Liver (tissue), 9 donors: ENCODE data around the gene LY6G6F. TPM values are rescaled to one million over a fixed set of nuclear protein-coding genes. Genes with fewer than 3 reads are reported as not detected.

Experiments
- DNase-seq: peaks from one replicate; pipeline ENCODE4 v3.0.0-alpha.2; 2017; ENCODE audit warnings: low spot score
- H3K27ac ChIP-seq, 2 donors: one replicate each; pipeline ENCODE4 v1.7.0; 2013; ENCODE audit warnings: inconsistent platforms in 2 of 2, low read length in 2 of 2, control low read depth in 1 of 2, low read depth in 1 of 2, mild to moderate bottlenecking in 1 of 2
- H3K27me3 ChIP-seq, 4 donors: one replicate each; pipeline versions ENCODE4 v1.6.1 to v1.7.0; 2013; ENCODE audit warnings: low read length in 3 of 4, inconsistent platforms in 1 of 4, mild to moderate bottlenecking in 1 of 4, moderate library complexity in 1 of 4; ENCODE audit not compliant: control insufficient read depth in 4 of 4, insufficient read depth in 4 of 4
- H3K36me3 ChIP-seq, 4 donors: one replicate each; pipeline versions ENCODE4 v1.6.1 to v1.7.0; 2013; ENCODE audit warnings: low read length in 3 of 4, mild to moderate bottlenecking in 3 of 4, low read depth in 1 of 4, moderate library complexity in 1 of 4; ENCODE audit not compliant: control insufficient read depth in 4 of 4, insufficient read depth in 3 of 4
- H3K4me1 ChIP-seq, 4 donors: one replicate each; pipeline versions ENCODE4 v1.6.1 to v1.7.0; 2013; ENCODE audit warnings: low read length in 3 of 4, mild to moderate bottlenecking in 3 of 4, moderate library complexity in 1 of 4; ENCODE audit not compliant: control insufficient read depth in 4 of 4, insufficient read depth in 4 of 4
- H3K4me3 ChIP-seq, 3 donors: one replicate each; pipeline versions ENCODE4 v1.6.1 to v1.7.0; 2013; ENCODE audit warnings: low read length in 3 of 3, control low read depth in 1 of 3, low read depth in 1 of 3, mild to moderate bottlenecking in 1 of 3
- H3K9ac ChIP-seq, 2 donors: one replicate each; pipeline ENCODE4 v1.7.0; 2013; ENCODE audit warnings: low read length in 2 of 2, mild to moderate bottlenecking in 2 of 2, moderate library complexity in 2 of 2, control low read depth in 1 of 2, low read depth in 1 of 2
- H3K9me3 ChIP-seq, 4 donors: one replicate each; pipeline versions ENCODE4 v1.6.1 to v1.7.0; 2013; ENCODE audit warnings: low read length in 3 of 4; ENCODE audit not compliant: control insufficient read depth in 4 of 4
- EGR1 ChIP-seq, 2 donors: IDR thresholded peaks; 2 replicates each; pipeline ENCODE4 v1.6.1; 2016 to 2018; ENCODE audit warnings: antibody characterized with exemption in 2 of 2, low read depth in 2 of 2
- FOXA1 ChIP-seq: IDR thresholded peaks from 2 replicates; pipeline ENCODE4 v1.6.1; 2016; ENCODE audit warnings: antibody characterized with exemption
- GABPA ChIP-seq, 2 donors: IDR thresholded peaks in 1 of 2; conservative IDR thresholded peaks in 1 of 2; 2 replicates each; pipeline ENCODE4 v1.6.1; 2016; ENCODE audit warnings: antibody characterized with exemption in 2 of 2, mild to moderate bottlenecking in 1 of 2, moderate library complexity in 1 of 2
- HNF4A ChIP-seq, 2 donors: conservative IDR thresholded peaks; 2 replicates each; pipeline ENCODE4 v1.6.1; 2016; ENCODE audit warnings: antibody characterized with exemption in 2 of 2, mild to moderate bottlenecking in 2 of 2
- HNF4G ChIP-seq: IDR thresholded peaks from 2 replicates; pipeline ENCODE4 v1.6.1; 2016; ENCODE audit warnings: antibody characterized with exemption
- JUND ChIP-seq, 2 donors: IDR thresholded peaks; 2 replicates each; pipeline ENCODE4 v1.6.1; 2016; ENCODE audit warnings: antibody characterized with exemption in 2 of 2
- MAX ChIP-seq: IDR thresholded peaks from 2 replicates; pipeline ENCODE4 v1.6.1; 2016; ENCODE audit warnings: antibody characterized with exemption
- NR2F2 ChIP-seq: IDR thresholded peaks from 2 replicates; pipeline ENCODE4 v1.6.1; 2016; ENCODE audit warnings: antibody characterized with exemption
- RAD21 ChIP-seq, 2 donors: IDR thresholded peaks; 2 replicates each; pipeline ENCODE4 v1.6.1; 2016; ENCODE audit warnings: antibody characterized with exemption in 2 of 2, mild to moderate bottlenecking in 2 of 2
- RXRA ChIP-seq, 2 donors: IDR thresholded peaks; 2 replicates each; pipeline ENCODE4 v1.6.1; 2017 to 2018; ENCODE audit warnings: antibody characterized with exemption in 2 of 2, mild to moderate bottlenecking in 1 of 2
- SP1 ChIP-seq: IDR thresholded peaks from 2 replicates; pipeline ENCODE4 v1.6.1; 2018; ENCODE audit warnings: antibody characterized with exemption, mild to moderate bottlenecking
- TAF1 ChIP-seq: conservative IDR thresholded peaks from 2 replicates; pipeline ENCODE4 v1.6.1; 2016; ENCODE audit warnings: antibody characterized with exemption, mild to moderate bottlenecking
- YY1 ChIP-seq: IDR thresholded peaks from 2 replicates; pipeline ENCODE4 v1.6.1; 2016; ENCODE audit warnings: antibody characterized with exemption, mild to moderate bottlenecking
- WGBS: extraction: QIAGEN DNeasy Blood & Tissue Kit; methylation state at CpG from one replicate; pipeline ENCODE4 v1.1.7; 2013; 5-methylcytosine and 5-hydroxymethylcytosine counted together
- polyA plus RNA-seq, 2 donors: library from polyadenylated mRNA; stranded (reverse) in 1 of 2; unstranded in 1 of 2; fragments of 200-250 nt in 1 of 2; fragments of >200 nt in 1 of 2; fragmentation: Nextera tagmentation in 1 of 2; extraction: Ambion mirVana in 1 of 2; gene quantifications; one replicate each; pipeline versions ENCODE4 v1.2.1 to v1.2.3, GENCODE V29; 2013 to 2015
- total RNA-seq, 2 donors: library from RNA; depleted of rRNA; stranded (reverse); fragments of >200 nt; gene quantifications; one replicate each; pipeline ENCODE4 v1.2.3, GENCODE V29; 2014
- TF ChIP-seq, protein P1 (sequence below): IDR thresholded peaks from 2 replicates; pipeline ENCODE4 v1.6.1; 2016; ENCODE audit warnings: antibody characterized with exemption, mild to moderate bottlenecking
- TF ChIP-seq, protein P2 (sequence below): IDR thresholded peaks from 2 replicates; pipeline ENCODE4 v1.6.1; 2016; ENCODE audit warnings: antibody characterized with exemption
- TF ChIP-seq, protein P3 (sequence below): IDR thresholded peaks from 2 replicates; pipeline ENCODE4 v1.6.1; 2016; ENCODE audit warnings: antibody characterized with exemption
- TF ChIP-seq, protein P4 (sequence below): fragments of 150-350 bp; IDR thresholded peaks from 2 replicates; pipeline ENCODE4 v1.5.1; 2017; ENCODE audit warnings: improper control_type of control experiment, low read depth, low read length; ENCODE audit not compliant: missing input control
- donor health status: healthy.
- donor health status: healthy.
- donor health status: healthy.
- donor health status: healthy.
- donor health status: healthy.

Gene LY6G6F
- total and polyA plus RNA-seq, 4 donors = 0.08 to 3.2 TPM; not detected in 2

DNA sequence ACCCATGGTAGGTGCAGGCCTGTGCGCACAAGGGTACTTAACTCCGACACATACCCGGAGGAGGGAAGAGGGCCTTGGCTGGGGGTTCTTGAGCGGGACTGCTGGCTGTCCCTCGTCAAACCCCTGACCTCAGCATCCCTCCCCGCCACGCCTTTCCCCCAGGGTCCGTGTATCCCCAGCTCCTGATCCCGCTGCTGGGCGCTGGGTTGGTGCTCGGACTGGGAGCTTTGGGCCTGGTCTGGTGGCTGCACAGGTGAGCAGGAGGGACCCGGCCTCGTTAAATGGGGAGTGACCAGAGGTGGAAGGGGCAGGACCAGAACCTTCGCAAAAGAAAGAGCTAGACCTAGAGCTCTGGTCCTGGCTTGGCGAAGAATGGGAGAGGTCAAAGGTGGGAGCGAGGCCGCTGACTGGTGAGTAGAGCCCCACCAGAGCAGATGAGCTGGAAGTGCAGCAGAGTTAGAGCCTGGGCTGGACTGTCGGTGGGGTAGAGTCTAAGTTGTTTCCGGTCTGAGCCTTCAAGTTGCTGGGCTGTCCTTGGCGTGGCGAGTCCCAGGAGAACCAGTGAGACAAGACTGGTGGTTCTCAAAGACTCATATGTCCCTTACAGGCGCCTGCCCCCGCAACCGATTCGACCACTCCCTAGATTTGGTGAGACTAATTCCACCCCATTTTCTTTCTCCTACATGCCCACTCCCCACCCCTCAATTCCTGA lies 17.5 kb downstream of the LY6G6F start:
- Histone ChIP-seq H3K27ac (no peak overlapping the region), H3K4me3 (no peak overlapping the region)

GRCh38 chr6:31725502-31726350 lies 19.1 kb downstream of the LY6G6F start:
- no peak for DNase-seq
- no peak overlapping the region for H3K9ac ChIP-seq
- no peaks in the 10 kb centered on the region for H3K27me3 ChIP-seq
- no peak overlapping the region for H3K4me3 ChIP-seq
- peaks cover 3 to 17% (median 10%) of the 10 kb centered on the region in 4 donors for H3K4me1 ChIP-seq
- 88% methylated on average over 12 of the region's 12 CpGs for WGBS
- no peak overlapping the region for H3K27ac ChIP-seq
- H3K36me3 ChIP-seq = peaks cover 0 to 9% (median 2%) of the 10 kb centered on the region in 4 donors
- H3K9me3 ChIP-seq = no peaks in the 10 kb centered on the region
- TF ChIP-seq YY1 (no peak), HNF4G (no peak), FOXA1 (no peak), JUND (IDR thresholded peaks at IDR 0.05) (no peak), HNF4A (conservative IDR thresholded peaks at IDR 0.05) (no peak), RXRA (IDR thresholded peaks at IDR 0.05) (no peak), NR2F2 (no peak), EGR1 (IDR thresholded peaks at IDR 0.05; ENCODE audit: low read depth in 2 of 2) (no peak), RAD21 (IDR thresholded peaks at IDR 0.05) (no peak), TAF1 (no peak)
- TF ChIP-seq, protein P1, sequence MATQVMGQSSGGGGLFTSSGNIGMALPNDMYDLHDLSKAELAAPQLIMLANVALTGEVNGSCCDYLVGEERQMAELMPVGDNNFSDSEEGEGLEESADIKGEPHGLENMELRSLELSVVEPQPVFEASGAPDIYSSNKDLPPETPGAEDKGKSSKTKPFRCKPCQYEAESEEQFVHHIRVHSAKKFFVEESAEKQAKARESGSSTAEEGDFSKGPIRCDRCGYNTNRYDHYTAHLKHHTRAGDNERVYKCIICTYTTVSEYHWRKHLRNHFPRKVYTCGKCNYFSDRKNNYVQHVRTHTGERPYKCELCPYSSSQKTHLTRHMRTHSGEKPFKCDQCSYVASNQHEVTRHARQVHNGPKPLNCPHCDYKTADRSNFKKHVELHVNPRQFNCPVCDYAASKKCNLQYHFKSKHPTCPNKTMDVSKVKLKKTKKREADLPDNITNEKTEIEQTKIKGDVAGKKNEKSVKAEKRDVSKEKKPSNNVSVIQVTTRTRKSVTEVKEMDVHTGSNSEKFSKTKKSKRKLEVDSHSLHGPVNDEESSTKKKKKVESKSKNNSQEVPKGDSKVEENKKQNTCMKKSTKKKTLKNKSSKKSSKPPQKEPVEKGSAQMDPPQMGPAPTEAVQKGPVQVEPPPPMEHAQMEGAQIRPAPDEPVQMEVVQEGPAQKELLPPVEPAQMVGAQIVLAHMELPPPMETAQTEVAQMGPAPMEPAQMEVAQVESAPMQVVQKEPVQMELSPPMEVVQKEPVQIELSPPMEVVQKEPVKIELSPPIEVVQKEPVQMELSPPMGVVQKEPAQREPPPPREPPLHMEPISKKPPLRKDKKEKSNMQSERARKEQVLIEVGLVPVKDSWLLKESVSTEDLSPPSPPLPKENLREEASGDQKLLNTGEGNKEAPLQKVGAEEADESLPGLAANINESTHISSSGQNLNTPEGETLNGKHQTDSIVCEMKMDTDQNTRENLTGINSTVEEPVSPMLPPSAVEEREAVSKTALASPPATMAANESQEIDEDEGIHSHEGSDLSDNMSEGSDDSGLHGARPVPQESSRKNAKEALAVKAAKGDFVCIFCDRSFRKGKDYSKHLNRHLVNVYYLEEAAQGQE = no peak
- TF ChIP-seq, protein P2, sequence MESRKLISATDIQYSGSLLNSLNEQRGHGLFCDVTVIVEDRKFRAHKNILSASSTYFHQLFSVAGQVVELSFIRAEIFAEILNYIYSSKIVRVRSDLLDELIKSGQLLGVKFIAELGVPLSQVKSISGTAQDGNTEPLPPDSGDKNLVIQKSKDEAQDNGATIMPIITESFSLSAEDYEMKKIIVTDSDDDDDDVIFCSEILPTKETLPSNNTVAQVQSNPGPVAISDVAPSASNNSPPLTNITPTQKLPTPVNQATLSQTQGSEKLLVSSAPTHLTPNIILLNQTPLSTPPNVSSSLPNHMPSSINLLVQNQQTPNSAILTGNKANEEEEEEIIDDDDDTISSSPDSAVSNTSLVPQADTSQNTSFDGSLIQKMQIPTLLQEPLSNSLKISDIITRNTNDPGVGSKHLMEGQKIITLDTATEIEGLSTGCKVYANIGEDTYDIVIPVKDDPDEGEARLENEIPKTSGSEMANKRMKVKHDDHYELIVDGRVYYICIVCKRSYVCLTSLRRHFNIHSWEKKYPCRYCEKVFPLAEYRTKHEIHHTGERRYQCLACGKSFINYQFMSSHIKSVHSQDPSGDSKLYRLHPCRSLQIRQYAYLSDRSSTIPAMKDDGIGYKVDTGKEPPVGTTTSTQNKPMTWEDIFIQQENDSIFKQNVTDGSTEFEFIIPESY = no peak

More for the DNA sequence above, 17.5 kb downstream of the LY6G6F start:
- H3K36me3 ChIP-seq = peaks cover 0 to 8% (median 2%) of the 10 kb centered on the region in 4 donors
- DNase-seq = no peak
- H3K9ac ChIP-seq = no peak overlapping the region
- H3K9me3 ChIP-seq = no peaks in the 10 kb centered on the region
- TF ChIP-seq RXRA (IDR thresholded peaks at IDR 0.05) (no peak), TAF1 (no peak), MAX (no peak), GABPA (IDR thresholded peaks at IDR 0.05 in 1 of 2, conservative IDR thresholded peaks at IDR 0.05 in 1 of 2) (no peak), NR2F2 (no peak), SP1 (no peak), FOXA1 (no peak), HNF4G (no peak), HNF4A (conservative IDR thresholded peaks at IDR 0.05) (no peak), YY1 (no peak), EGR1 (IDR thresholded peaks at IDR 0.05; ENCODE audit: low read depth in 2 of 2) (no peak)
- TF ChIP-seq, protein P2 = no peak
- TF ChIP-seq, protein P3, sequence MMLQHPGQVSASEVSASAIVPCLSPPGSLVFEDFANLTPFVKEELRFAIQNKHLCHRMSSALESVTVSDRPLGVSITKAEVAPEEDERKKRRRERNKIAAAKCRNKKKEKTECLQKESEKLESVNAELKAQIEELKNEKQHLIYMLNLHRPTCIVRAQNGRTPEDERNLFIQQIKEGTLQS = no peak
- TF ChIP-seq, protein P4, sequence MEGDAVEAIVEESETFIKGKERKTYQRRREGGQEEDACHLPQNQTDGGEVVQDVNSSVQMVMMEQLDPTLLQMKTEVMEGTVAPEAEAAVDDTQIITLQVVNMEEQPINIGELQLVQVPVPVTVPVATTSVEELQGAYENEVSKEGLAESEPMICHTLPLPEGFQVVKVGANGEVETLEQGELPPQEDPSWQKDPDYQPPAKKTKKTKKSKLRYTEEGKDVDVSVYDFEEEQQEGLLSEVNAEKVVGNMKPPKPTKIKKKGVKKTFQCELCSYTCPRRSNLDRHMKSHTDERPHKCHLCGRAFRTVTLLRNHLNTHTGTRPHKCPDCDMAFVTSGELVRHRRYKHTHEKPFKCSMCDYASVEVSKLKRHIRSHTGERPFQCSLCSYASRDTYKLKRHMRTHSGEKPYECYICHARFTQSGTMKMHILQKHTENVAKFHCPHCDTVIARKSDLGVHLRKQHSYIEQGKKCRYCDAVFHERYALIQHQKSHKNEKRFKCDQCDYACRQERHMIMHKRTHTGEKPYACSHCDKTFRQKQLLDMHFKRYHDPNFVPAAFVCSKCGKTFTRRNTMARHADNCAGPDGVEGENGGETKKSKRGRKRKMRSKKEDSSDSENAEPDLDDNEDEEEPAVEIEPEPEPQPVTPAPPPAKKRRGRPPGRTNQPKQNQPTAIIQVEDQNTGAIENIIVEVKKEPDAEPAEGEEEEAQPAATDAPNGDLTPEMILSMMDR = no peak
- no peaks in the 10 kb centered on the region for H3K27me3 ChIP-seq
- 94% methylated on average over 25 of the region's 25 CpGs for WGBS
- peaks cover 3 to 13% (median 6%) of the 10 kb centered on the region in 4 donors for H3K4me1 ChIP-seq
